HepG2 (cell line): ENCODE data around the gene FYTTD1. TPM values are rescaled to one million over a fixed set of nuclear protein-coding genes. Genes with fewer than 3 reads are reported as not detected.

Source experiments
- ATAC-seq: fragments of 200-7000 bp; cut with Tn5 transposase; 3 replicates; pipeline ENCODE4 v1.9.1; 2020; ENCODE audit warnings: mild to moderate bottlenecking, moderate library complexity
- BruUV-seq: library from RNA; stranded (reverse); fragments of 400-500 nt; replicated peaks from 2 replicates; lab custom pipeline; 2021; lab: Mats Ljungman, UMichigan
- CTCF ChIA-PET: fragments of 300-600 bp; formaldehyde crosslinking; extraction: SDS; loops from one replicate; lab custom pipeline; 2021; ENCODE audit warnings: low total read pairs, inconsistent platforms, low intra/inter-chr PET ratio; lab: Yijun Ruan, JAX
- POLR2A ChIA-PET: fragments of 350-600 bp; sonication (Branson Sonifier 250); formaldehyde crosslinking; loops from one replicate; lab custom pipeline; 2020; ENCODE audit warnings: antibody characterized with exemption, inconsistent platforms; lab: Yijun Ruan, JAX
- DNase-seq: peaks from one replicate; pipeline ENCODE4 v3.0.0-alpha.2; 2015; ENCODE audit warnings: low spot score
- FAIRE-seq: peaks from 3 replicates; lab custom pipeline; 2011; peaks lifted over from hg19 to GRCh38; lab: Jason Lieb, UNC
- H2AFZ ChIP-seq: one replicate; pipeline ENCODE4 v1.6.1; 2011; ENCODE audit warnings: low read length, inconsistent platforms
- H3K27ac ChIP-seq: fragments of 300-600 bp; 3 replicates; pipeline ENCODE4 v1.8.0; 2011; ENCODE audit warnings: mixed run types, mild to moderate bottlenecking, mixed read lengths, low read length, inconsistent platforms; ENCODE audit not compliant: insufficient read depth; ENCODE audit errors: extremely low read length
- H3K27me3 ChIP-seq, 2 experiments: fragments of 200-600 bp in 1 of 2; 2 replicates in 1 of 2; 3 replicates in 1 of 2; pipeline versions ENCODE4 v1.6.0 to v1.8.0; 2011; ENCODE audit warnings: low read length in 2 of 2, mild to moderate bottlenecking in 2 of 2, moderate library complexity in 2 of 2, inconsistent platforms in 1 of 2; ENCODE audit not compliant: insufficient read depth in 2 of 2, control insufficient read depth in 1 of 2
- H3K36me3 ChIP-seq, 2 experiments: fragments of 200-600 bp in 1 of 2; replicated peaks in 1 of 2; 2 replicates in 1 of 2; 3 replicates in 1 of 2; pipeline versions ENCODE4 v1.5.1 to v1.8.0; 2011; ENCODE audit warnings: low read length in 2 of 2, inconsistent platforms in 1 of 2; ENCODE audit not compliant: insufficient read depth in 2 of 2, control insufficient read depth in 1 of 2
- H3K4me1 ChIP-seq: 2 replicates; pipeline ENCODE4 v1.5.1; 2012; ENCODE audit warnings: low read length, inconsistent platforms; ENCODE audit not compliant: insufficient read depth
- H3K4me2 ChIP-seq: 2 replicates; pipeline ENCODE4 v1.6.0; 2011; ENCODE audit warnings: low read depth, low read length, inconsistent platforms
- H3K4me3 ChIP-seq, 3 experiments: fragments of 200-600 bp in 1 of 3; sonication (generic), shearing (Covaris generic) in 1 of 3; replicated peaks in 1 of 3; 2 replicates each; pipeline ENCODE4 v1.5.1; 2011 to 2016; ENCODE audit warnings: low read length in 3 of 3, inconsistent platforms in 2 of 3, low read depth in 2 of 3, mild to moderate bottlenecking in 2 of 3, control low read depth in 1 of 3, mixed read lengths in 1 of 3; ENCODE audit not compliant: insufficient read depth in 1 of 3
- H3K79me2 ChIP-seq: one replicate; pipeline ENCODE4 v1.6.1; 2011; ENCODE audit warnings: low read length, inconsistent platforms; ENCODE audit not compliant: insufficient read depth
- H3K9ac ChIP-seq: 2 replicates; pipeline ENCODE4 v1.6.0; 2011; ENCODE audit warnings: mild to moderate bottlenecking, low read depth, low read length, inconsistent platforms; ENCODE audit not compliant: insufficient read depth
- H3K9me3 ChIP-seq: 2 replicates; pipeline ENCODE4 v1.5.1; 2012; ENCODE audit warnings: mild to moderate bottlenecking, low read length
- H4K20me1 ChIP-seq: 2 replicates; pipeline ENCODE4 v1.6.0; 2011; ENCODE audit warnings: inconsistent platforms, mild to moderate bottlenecking, low read length, moderate library complexity; ENCODE audit not compliant: insufficient read depth
- HMGA1 ChIP-seq: sonication (generic); formaldehyde crosslinking; conservative IDR thresholded peaks from 2 replicates; pipeline ENCODE4 v1.4.0; 2020; ENCODE audit warnings: missing genetic modification reagents
- PCBP1 ChIP-seq: fragments of 200-400 bp; formaldehyde crosslinking; IDR thresholded peaks from 2 replicates; pipeline ENCODE4 v1.6.1; 2017; ENCODE audit warnings: mild to moderate bottlenecking, low read depth, low read length, borderline replicate concordance
- SKI ChIP-seq: fragments of 450-650 bp; IDR thresholded peaks from one replicate; pipeline ENCODE4 v1.6.1; 2018; ENCODE audit warnings: mild to moderate bottlenecking; ENCODE audit not compliant: partially characterized antibody
- SOX6 ChIP-seq, 2 experiments: fragments of 450-650 bp in 1 of 2; sonication (generic) in 1 of 2; formaldehyde crosslinking in 1 of 2; IDR thresholded peaks; 2 replicates each; pipeline versions ENCODE4 v1.4.0 to v1.6.1; 2017 to 2020; ENCODE audit warnings: antibody characterized with exemption in 1 of 2, mild to moderate bottlenecking in 1 of 2, missing genetic modification reagents in 1 of 2
- SRY ChIP-seq: sonication (generic); formaldehyde crosslinking; IDR thresholded peaks from 2 replicates; pipeline ENCODE4 v1.8.0; 2022; ENCODE audit warnings: mild to moderate bottlenecking, missing genetic modification reagents
- ZMYM3 ChIP-seq: sonication (generic); formaldehyde crosslinking; IDR thresholded peaks from 2 replicates; pipeline ENCODE4 v1.5.1; 2020; ENCODE audit warnings: mild to moderate bottlenecking, missing genetic modification reagents
- ZNF274 ChIP-seq: sonication (generic); formaldehyde crosslinking; IDR thresholded peaks from 2 replicates; pipeline ENCODE4 v1.5.1; 2020; ENCODE audit warnings: mild to moderate bottlenecking, missing genetic modification reagents
- ZNF589 ChIP-seq: sonication (generic); formaldehyde crosslinking; conservative IDR thresholded peaks from 2 replicates; pipeline ENCODE4 v1.8.0; 2022; ENCODE audit warnings: mild to moderate bottlenecking, moderate library complexity, missing genetic modification reagents
- ZNF724P ChIP-seq: sonication (generic); formaldehyde crosslinking; IDR thresholded peaks from 2 replicates; pipeline ENCODE4 v1.8.0; 2022; ENCODE audit warnings: missing genetic modification reagents, borderline replicate concordance
- ZNF879 ChIP-seq: sonication (generic); formaldehyde crosslinking; IDR thresholded peaks from 2 replicates; pipeline ENCODE4 v1.8.1; 2023; ENCODE audit warnings: missing genetic modification reagents
- WGBS: methylation state at CpG from one replicate; pipeline ENCODE4 v1.1.6; 2017; ENCODE audit warnings: low lambda C conversion rate; 5-methylcytosine and 5-hydroxymethylcytosine counted together
- in situ Hi-C: cut with HindIII; loops from 2 replicates; pipeline ENCODE4 v1.10.0; 2017; ENCODE audit warnings: low pct_unique_long_range_greater_than_20kb; ENCODE audit not compliant: extremely low pct_ligation_motif_present
- intact Hi-C: fragments of 100-400 bp; cut with micrococcal nuclease; formaldehyde crosslinking; loops from one replicate; pipeline ENCODE4 v1.10.0; 2022; ENCODE audit not compliant: unreplicated experiment
- polyA plus RNA-seq, 8 experiments: library from polyadenylated mRNA; depleted of rRNA in 3 of 8; stranded (reverse) in 7 of 8; unstranded in 1 of 8; fragments of >200 nt; fragmentation: Illumina TruSeq in 4 of 8; extraction: Trizol in 4 of 8; gene quantifications; 2 replicates each; pipeline versions ENCODE4 v1.2.1 to v1.2.3, GENCODE V29; 2011 to 2016; ENCODE audit warnings: low read depth in 4 of 8, missing spikeins in 1 of 8, mixed read lengths in 1 of 8; ENCODE audit not compliant: insufficient read depth in 1 of 8
- total RNA-seq, 5 experiments: library from RNA; depleted of rRNA; stranded (reverse); fragments of >200 nt; fragmentation: Illumina TruSeq; extraction: Trizol; gene quantifications; 2 replicates each; pipeline ENCODE4 v1.2.3, GENCODE V29; 2016; ENCODE audit warnings: low read depth in 1 of 5
- TF ChIP-seq, protein P1 (sequence below): sonication (generic); formaldehyde crosslinking; IDR thresholded peaks from 2 replicates; pipeline ENCODE4 v1.5.0; 2020; ENCODE audit warnings: mild to moderate bottlenecking, missing genetic modification reagents, borderline replicate concordance
- TF ChIP-seq, protein P2 (sequence below): IDR thresholded peaks from 2 replicates; pipeline ENCODE4 v1.6.1; 2012; ENCODE audit warnings: low read depth, low read length, improper control_type of control experiment
- TF ChIP-seq, protein P3 (sequence below): sonication (generic); formaldehyde crosslinking; IDR thresholded peaks from 2 replicates; pipeline ENCODE4 v1.4.0; 2020; ENCODE audit warnings: missing genetic modification reagents

Gene FYTTD1
- total and polyA plus RNA-seq, 2 of the 13 experiments (the other 11 are each of a cell fraction or from before 2014, with no cell fraction given) = 6.5 to 28.8 TPM

DNA sequence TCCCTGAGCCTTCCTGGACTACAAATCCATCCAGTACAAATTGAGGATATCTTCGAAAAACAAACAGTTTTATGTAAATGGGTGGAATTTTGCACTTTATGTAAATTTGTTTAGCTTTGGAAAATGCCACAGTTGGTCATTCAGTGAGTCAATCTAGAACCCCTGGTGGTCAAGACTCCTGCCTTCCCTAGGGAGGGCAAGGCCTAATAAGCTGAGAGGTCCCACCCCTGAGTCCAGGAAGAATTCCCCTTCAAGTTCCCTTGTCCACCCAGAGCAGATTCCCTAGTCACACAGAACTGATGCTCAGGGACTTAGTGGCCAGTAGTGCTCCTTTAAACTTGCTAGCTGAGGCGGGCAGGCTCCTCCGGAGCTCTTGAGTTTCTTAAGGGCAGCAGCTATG, 6.9 kb upstream of the FYTTD1 start:
- ChIA-PET CTCF (no interaction called here), POLR2A (no interaction called here)
- Histone ChIP-seq H4K20me1 (no peaks in the 10 kb centered on the region), H3K27me3 (no peaks in the 10 kb centered on the region; a peak in 1 of 5 replicates), H3K4me1 (peaks cover 27% of the 10 kb centered on the region), H3K27ac (no peak overlapping the region), H3K9ac (no peak overlapping the region), H3K79me2 (no peaks in the 10 kb centered on the region), H3K4me3 (no peak overlapping the region), H3K36me3 (no peaks in the 10 kb centered on the region), H2AFZ (no peak overlapping the region), H3K4me2 (no peak overlapping the region), H3K9me3 (no peaks in the 10 kb centered on the region)
- DNase-seq = no peak
- no peak for FAIRE-seq
- intact Hi-C loops = no loop called here
- ATAC-seq = peak; percentile 73
- WGBS = 27% methylated on average over 3 of the region's 3 CpGs
- in situ Hi-C loops = no loop called here
- BruUV-seq = no TSS peak
- TF ChIP-seq, protein P1, sequence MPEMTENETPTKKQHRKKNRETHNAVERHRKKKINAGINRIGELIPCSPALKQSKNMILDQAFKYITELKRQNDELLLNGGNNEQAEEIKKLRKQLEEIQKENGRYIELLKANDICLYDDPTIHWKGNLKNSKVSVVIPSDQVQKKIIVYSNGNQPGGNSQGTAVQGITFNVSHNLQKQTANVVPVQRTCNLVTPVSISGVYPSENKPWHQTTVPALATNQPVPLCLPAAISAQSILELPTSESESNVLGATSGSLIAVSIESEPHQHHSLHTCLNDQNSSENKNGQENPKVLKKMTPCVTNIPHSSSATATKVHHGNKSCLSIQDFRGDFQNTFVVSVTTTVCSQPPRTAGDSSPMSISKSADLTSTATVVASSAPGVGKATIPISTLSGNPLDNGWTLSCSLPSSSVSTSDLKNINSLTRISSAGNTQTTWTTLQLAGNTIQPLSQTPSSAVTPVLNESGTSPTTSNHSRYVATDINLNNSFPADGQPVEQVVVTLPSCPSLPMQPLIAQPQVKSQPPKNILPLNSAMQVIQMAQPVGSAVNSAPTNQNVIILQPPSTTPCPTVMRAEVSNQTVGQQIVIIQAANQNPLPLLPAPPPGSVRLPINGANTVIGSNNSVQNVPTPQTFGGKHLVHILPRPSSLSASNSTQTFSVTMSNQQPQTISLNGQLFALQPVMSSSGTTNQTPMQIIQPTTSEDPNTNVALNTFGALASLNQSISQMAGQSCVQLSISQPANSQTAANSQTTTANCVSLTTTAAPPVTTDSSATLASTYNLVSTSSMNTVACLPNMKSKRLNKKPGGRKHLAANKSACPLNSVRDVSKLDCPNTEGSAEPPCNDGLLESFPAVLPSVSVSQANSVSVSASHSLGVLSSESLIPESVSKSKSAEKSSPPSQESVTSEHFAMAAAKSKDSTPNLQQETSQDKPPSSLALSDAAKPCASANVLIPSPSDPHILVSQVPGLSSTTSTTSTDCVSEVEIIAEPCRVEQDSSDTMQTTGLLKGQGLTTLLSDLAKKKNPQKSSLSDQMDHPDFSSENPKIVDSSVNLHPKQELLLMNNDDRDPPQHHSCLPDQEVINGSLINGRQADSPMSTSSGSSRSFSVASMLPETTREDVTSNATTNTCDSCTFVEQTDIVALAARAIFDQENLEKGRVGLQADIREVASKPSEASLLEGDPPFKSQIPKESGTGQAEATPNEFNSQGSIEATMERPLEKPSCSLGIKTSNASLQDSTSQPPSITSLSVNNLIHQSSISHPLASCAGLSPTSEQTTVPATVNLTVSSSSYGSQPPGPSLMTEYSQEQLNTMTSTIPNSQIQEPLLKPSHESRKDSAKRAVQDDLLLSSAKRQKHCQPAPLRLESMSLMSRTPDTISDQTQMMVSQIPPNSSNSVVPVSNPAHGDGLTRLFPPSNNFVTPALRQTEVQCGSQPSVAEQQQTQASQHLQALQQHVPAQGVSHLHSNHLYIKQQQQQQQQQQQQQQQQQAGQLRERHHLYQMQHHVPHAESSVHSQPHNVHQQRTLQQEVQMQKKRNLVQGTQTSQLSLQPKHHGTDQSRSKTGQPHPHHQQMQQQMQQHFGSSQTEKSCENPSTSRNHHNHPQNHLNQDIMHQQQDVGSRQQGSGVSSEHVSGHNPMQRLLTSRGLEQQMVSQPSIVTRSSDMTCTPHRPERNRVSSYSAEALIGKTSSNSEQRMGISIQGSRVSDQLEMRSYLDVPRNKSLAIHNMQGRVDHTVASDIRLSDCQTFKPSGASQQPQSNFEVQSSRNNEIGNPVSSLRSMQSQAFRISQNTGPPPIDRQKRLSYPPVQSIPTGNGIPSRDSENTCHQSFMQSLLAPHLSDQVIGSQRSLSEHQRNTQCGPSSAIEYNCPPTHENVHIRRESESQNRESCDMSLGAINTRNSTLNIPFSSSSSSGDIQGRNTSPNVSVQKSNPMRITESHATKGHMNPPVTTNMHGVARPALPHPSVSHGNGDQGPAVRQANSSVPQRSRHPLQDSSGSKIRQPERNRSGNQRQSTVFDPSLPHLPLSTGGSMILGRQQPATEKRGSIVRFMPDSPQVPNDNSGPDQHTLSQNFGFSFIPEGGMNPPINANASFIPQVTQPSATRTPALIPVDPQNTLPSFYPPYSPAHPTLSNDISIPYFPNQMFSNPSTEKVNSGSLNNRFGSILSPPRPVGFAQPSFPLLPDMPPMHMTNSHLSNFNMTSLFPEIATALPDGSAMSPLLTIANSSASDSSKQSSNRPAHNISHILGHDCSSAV (CRISPR knock-in tag) = no peak
- TF ChIP-seq HMGA1 (CRISPR knock-in tag) (no peak), ZNF274 (CRISPR knock-in tag) (no peak), ZNF879 (CRISPR knock-in tag) (no peak), ZMYM3 (CRISPR knock-in tag) (no peak), SKI (no peak), SRY (no peak), ZNF724P (CRISPR knock-in tag) (no peak), ZNF589 (CRISPR knock-in tag) (no peak), SOX6 (IDR thresholded peaks at IDR 0.05) (no peak), SOX6 (CRISPR knock-in tag; IDR thresholded peaks at IDR 0.05) (no peak), PCBP1 (no peak)
- TF ChIP-seq, protein P2, sequence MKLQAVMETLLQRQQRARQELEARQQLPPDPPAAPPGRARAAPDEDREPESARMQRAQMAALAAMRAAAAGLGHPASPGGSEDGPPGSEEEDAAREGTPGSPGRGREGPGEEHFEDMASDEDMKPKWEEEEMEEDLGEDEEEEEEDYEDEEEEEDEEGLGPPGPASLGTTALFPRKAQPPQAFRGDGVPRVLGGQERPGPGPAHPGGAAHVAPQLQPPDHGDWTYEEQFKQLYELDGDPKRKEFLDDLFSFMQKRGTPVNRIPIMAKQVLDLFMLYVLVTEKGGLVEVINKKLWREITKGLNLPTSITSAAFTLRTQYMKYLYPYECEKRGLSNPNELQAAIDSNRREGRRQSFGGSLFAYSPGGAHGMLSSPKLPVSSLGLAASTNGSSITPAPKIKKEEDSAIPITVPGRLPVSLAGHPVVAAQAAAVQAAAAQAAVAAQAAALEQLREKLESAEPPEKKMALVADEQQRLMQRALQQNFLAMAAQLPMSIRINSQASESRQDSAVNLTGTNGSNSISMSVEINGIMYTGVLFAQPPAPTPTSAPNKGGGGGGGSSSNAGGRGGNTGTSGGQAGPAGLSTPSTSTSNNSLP = no peak
- TF ChIP-seq, protein P3, sequence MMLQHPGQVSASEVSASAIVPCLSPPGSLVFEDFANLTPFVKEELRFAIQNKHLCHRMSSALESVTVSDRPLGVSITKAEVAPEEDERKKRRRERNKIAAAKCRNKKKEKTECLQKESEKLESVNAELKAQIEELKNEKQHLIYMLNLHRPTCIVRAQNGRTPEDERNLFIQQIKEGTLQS (CRISPR knock-in tag) = no peak
